Lung (tissue), 12 donors: ENCODE data around the gene BBX. TPM values are rescaled to one million over a fixed set of nuclear protein-coding genes. Genes with fewer than 3 reads are reported as not detected.

Experiments
- ATAC-seq: fragments of 200-7000 bp; cut with Tn5 transposase; one replicate; pipeline ENCODE4 v1.9.1; 2020; ENCODE audit warnings: moderate number of reproducible peaks; ENCODE audit not compliant: insufficient read depth, low FRiP score
- DNase-seq, 3 donors: peaks; one replicate each; pipeline ENCODE4 v3.0.0-alpha.2; 2013 to 2017
- H3K27ac ChIP-seq, 2 donors: one replicate each; pipeline ENCODE4 v1.5.1; 2013; ENCODE audit warnings: mild to moderate bottlenecking in 2 of 2, moderate library complexity in 2 of 2, control low read depth in 1 of 2, inconsistent platforms in 1 of 2, low read depth in 1 of 2, low read length in 1 of 2
- H3K27me3 ChIP-seq, 3 donors: one replicate each; pipeline ENCODE4 v1.5.1; 2013; ENCODE audit warnings: low read length in 2 of 3; ENCODE audit not compliant: control insufficient read depth in 3 of 3, insufficient read depth in 3 of 3
- H3K36me3 ChIP-seq, 4 donors: one replicate each; pipeline ENCODE4 v1.5.1; 2013; ENCODE audit warnings: low read length in 4 of 4, mild to moderate bottlenecking in 1 of 4, moderate library complexity in 1 of 4; ENCODE audit not compliant: control insufficient read depth in 4 of 4, insufficient read depth in 4 of 4
- H3K4me1 ChIP-seq, 5 donors: one replicate each; pipeline ENCODE4 v1.5.1; 2013; ENCODE audit warnings: low read length in 5 of 5, mild to moderate bottlenecking in 2 of 5, moderate library complexity in 1 of 5; ENCODE audit not compliant: control insufficient read depth in 5 of 5, insufficient read depth in 5 of 5
- H3K4me3 ChIP-seq: one replicate; pipeline ENCODE4 v1.5.1; 2013; ENCODE audit warnings: mild to moderate bottlenecking, control low read depth, moderate library complexity
- H3K9ac ChIP-seq, 2 donors: one replicate each; pipeline ENCODE4 v1.5.1; 2013; ENCODE audit warnings: low read length in 2 of 2, control low read depth in 1 of 2; ENCODE audit not compliant: insufficient read depth in 1 of 2
- H3K9me3 ChIP-seq, 4 donors: one replicate each; pipeline ENCODE4 v1.5.1; 2013; ENCODE audit warnings: low read length in 3 of 4, mild to moderate bottlenecking in 1 of 4, moderate library complexity in 1 of 4; ENCODE audit not compliant: control insufficient read depth in 4 of 4, insufficient read depth in 3 of 4
- WGBS, 2 donors: extraction: QIAGEN DNeasy Blood & Tissue Kit; methylation state at CpG; one replicate each; pipeline ENCODE4 v1.1.7; 2013; 5-methylcytosine and 5-hydroxymethylcytosine counted together
- polyA plus RNA-seq, 2 donors: library from polyadenylated mRNA; stranded (reverse); fragments of 200-250 nt; gene quantifications; one replicate each; pipeline ENCODE4 v1.2.1, GENCODE V29; 2013
- total RNA-seq, 2 donors: library from RNA; depleted of rRNA in 1 of 2; stranded (reverse); fragments of >200 nt in 1 of 2; gene quantifications; one replicate each; pipeline ENCODE4 v1.2.1, GENCODE V29; 2014 to 2021
- TF ChIP-seq, protein P1 (sequence below): IDR thresholded peaks from 2 replicates; pipeline ENCODE4 v1.5.1; 2012; ENCODE audit warnings: mild to moderate bottlenecking; ENCODE audit errors: control extremely low read depth, extremely low read depth
- donor health status: control.
- donor health status: control.
- donor health status: Bipolar disorder and iron deficiency.
- donor health status: healthy.
- donor health status: DM: yes; HTN: yes; CAD: no.

Gene BBX
- total and polyA plus RNA-seq, 4 donors, result 6.3 to 93.3 (median 25.1) TPM

DNA sequence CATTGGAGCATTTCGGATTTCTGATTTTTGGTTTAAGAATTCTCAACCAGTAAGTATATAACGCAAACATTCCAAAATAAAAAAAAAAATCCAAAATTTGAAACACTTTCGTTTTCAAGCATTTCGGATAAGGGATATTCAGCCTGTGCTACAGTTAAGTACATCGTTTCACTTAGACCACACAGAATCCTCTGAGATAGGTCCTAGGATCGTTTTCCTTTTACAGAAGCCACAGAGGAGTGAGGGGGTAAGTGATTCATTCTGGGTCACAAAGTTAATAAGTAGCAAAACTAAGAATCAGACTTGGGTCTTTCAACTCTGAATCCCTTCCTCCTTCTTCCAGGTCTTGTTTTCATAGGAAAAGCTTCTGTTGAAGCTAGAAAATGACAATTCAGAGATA is 249.3 kb downstream of the BBX start:
- no peak overlapping the region for H3K4me3 ChIP-seq
- no peak overlapping the region for H3K27ac ChIP-seq
- no peak overlapping the region for H3K9ac ChIP-seq
- no peaks in the 10 kb centered on the region for H3K27me3 ChIP-seq
- no peak for ATAC-seq
- 90 to 93% methylated on average over 6 of the region's 6 CpGs for WGBS, 2 donors
- peaks cover 6 to 12% (median 9%) of the 10 kb centered on the region in 4 donors for H3K36me3 ChIP-seq
- no peaks in the 10 kb centered on the region for H3K9me3 ChIP-seq
- DNase-seq, result no peak
- TF ChIP-seq, protein P1, sequence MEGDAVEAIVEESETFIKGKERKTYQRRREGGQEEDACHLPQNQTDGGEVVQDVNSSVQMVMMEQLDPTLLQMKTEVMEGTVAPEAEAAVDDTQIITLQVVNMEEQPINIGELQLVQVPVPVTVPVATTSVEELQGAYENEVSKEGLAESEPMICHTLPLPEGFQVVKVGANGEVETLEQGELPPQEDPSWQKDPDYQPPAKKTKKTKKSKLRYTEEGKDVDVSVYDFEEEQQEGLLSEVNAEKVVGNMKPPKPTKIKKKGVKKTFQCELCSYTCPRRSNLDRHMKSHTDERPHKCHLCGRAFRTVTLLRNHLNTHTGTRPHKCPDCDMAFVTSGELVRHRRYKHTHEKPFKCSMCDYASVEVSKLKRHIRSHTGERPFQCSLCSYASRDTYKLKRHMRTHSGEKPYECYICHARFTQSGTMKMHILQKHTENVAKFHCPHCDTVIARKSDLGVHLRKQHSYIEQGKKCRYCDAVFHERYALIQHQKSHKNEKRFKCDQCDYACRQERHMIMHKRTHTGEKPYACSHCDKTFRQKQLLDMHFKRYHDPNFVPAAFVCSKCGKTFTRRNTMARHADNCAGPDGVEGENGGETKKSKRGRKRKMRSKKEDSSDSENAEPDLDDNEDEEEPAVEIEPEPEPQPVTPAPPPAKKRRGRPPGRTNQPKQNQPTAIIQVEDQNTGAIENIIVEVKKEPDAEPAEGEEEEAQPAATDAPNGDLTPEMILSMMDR, result no peak
- H3K4me1 ChIP-seq, result peaks cover 0 to 8% (median 0%) of the 10 kb centered on the region in 5 donors

DNA sequence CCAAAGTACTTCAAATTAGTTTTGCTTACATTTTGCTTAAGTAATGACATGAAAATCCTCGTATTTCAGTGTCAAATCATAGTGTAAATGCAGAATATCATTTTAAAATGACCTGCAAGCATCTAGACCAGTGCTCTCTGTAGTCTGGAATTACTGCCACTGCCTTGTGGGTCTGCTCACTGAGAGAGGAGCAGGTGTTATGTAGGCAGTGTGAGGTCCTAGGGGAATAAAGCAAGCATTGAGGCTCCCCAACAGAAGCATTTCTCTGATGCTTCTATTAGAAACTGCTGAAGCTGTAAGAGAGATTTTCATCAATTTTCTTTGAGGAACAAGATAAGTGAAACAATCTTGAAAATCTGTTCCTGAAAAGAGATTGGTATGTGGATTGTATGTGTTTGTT is 253.2 kb downstream of the BBX start:
- Histone ChIP-seq H3K4me3 (no peak overlapping the region), H3K27me3 (no peaks in the 10 kb centered on the region), H3K27ac (no peak overlapping the region), H3K4me1 (no peaks in the 10 kb centered on the region), H3K9me3 (peaks cover 0 to 1% (median 0%) of the 10 kb centered on the region in 4 donors), H3K36me3 (peaks cover 15 to 18% (median 17%) of the 10 kb centered on the region in 4 donors), H3K9ac (no peak overlapping the region)
- TF ChIP-seq, protein P1, result no peak
- WGBS, 2 donors, result 96% methylated on average over 1 of the region's 1 CpG
- DNase-seq (no peak), ATAC-seq (no peak)

DNA sequence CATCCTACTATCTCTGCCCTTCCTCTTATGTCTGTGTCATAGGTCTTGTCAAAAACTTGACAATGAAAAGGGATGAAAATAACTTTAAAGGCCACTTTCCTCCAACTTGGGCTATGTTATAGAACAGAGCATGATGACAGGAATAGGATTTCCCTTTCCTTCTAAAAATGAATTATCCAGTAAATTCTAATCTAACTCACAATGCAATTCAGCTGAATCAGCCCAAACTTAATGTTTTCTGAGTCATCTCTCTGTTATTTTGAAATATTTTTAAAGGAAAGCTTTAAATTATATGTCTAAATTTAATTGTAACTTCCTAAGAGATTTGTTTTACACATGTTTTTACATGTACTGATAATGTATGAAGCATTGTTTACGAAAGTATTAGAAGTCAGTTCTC is 258.5 kb downstream of the BBX start:
- no peak overlapping the region for H3K9ac ChIP-seq
- 94 to 100% methylated on average over 1 of the region's 1 CpG for WGBS, 2 donors
- ATAC-seq, result no peak
- no peak overlapping the region for H3K27ac ChIP-seq
- H3K4me3 ChIP-seq, result no peak overlapping the region
- H3K4me1 ChIP-seq, result no peaks in the 10 kb centered on the region
- DNase-seq, result no peak
- TF ChIP-seq, protein P1, result no peak
- H3K36me3 ChIP-seq, result peaks cover 8 to 18% (median 14%) of the 10 kb centered on the region in 4 donors
- peaks cover 0 to 1% (median under 1%) of the 10 kb centered on the region in 4 donors for H3K9me3 ChIP-seq
- H3K27me3 ChIP-seq, result no peaks in the 10 kb centered on the region

DNA sequence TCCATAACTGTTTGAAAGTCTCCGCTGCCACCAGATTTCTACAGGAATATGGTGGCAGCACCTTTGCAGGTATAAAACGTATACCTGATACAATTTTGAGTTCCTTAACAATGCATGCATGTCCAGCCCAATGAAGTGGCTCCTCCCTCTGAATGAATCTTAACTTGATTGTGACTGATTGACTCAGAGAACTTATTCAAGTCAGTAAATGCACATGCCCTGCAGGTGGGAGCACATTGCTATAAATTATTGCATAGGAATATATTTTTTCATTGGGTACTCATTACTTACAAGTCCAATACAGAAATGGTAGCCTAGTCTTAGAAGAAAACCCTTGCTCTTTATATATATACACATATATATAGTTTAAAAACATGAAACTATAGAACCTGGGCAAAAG is 259.3 kb downstream of the BBX start:
- H3K36me3 ChIP-seq, result peaks cover 8 to 18% (median 14%) of the 10 kb centered on the region in 4 donors
- H3K9ac ChIP-seq, result no peak overlapping the region
- WGBS, 2 donors, result 97 to 98% methylated on average over 2 of the region's 2 CpGs
- ATAC-seq, result no peak
- no peak overlapping the region for H3K4me3 ChIP-seq
- TF ChIP-seq, protein P1, result no peak
- no peak overlapping the region for H3K27ac ChIP-seq
- H3K4me1 ChIP-seq, result no peaks in the 10 kb centered on the region
- no peaks in the 10 kb centered on the region for H3K27me3 ChIP-seq
- peaks cover 0 to 1% (median under 1%) of the 10 kb centered on the region in 4 donors for H3K9me3 ChIP-seq
- no peak for DNase-seq
